GM12878 (cell line): ENCODE data around the gene OPCML. TPM values are rescaled to one million over a fixed set of nuclear protein-coding genes. Genes with fewer than 3 reads are reported as not detected.

Experiments
- ATAC-seq: fragments of 200-7000 bp; cut with Tn5 transposase; 3 replicates; pipeline ENCODE4 v1.9.1; 2020; ENCODE audit warnings: mild to moderate bottlenecking, moderate library complexity
- BruUV-seq: library from RNA; stranded (reverse); fragments of 400-500 nt; replicated peaks from 2 replicates; lab custom pipeline; 2021; lab: Mats Ljungman, UMichigan
- CTCF ChIA-PET: fragments of 300-600 bp; sonication (Branson Sonifier 250); formaldehyde crosslinking; extraction: SDS; loops from one replicate; lab custom pipeline; 2021; ENCODE audit warnings: inconsistent platforms; lab: Yijun Ruan, JAX
- POLR2A ChIA-PET: fragments of 350-600 bp; formaldehyde crosslinking; extraction: SDS; loops from one replicate; lab custom pipeline; 2021; ENCODE audit warnings: inconsistent platforms; lab: Charles Lee
- RAD21 ChIA-PET: fragments of 300-600 bp; sonication (Branson Sonifier 250); formaldehyde crosslinking; loops from one replicate; lab custom pipeline; 2023; ENCODE audit warnings: antibody characterized with exemption; ENCODE audit not compliant: unreplicated experiment; lab: Charles Lee
- SMC1A ChIA-PET: fragments of 300-600 bp; sonication (Branson Sonifier 250); formaldehyde crosslinking; loops from one replicate; lab custom pipeline; 2023; ENCODE audit not compliant: unreplicated experiment, uncharacterized antibody; lab: Charles Lee
- DNase-seq: peaks from one replicate; pipeline ENCODE4 v3.0.0-alpha.2; 2011; ENCODE audit warnings: low read depth, low spot score
- FAIRE-seq: peaks from 3 replicates; lab custom pipeline; 2011; peaks lifted over from hg19 to GRCh38; lab: Jason Lieb, UNC
- H2AFZ ChIP-seq: 2 replicates; pipeline ENCODE4 v1.6.0; 2011; ENCODE audit warnings: low read depth, low read length, control low read depth; ENCODE audit not compliant: control insufficient read depth
- H3K27ac ChIP-seq: 2 replicates; pipeline ENCODE4 v1.5.1; 2011; ENCODE audit warnings: control low read depth; ENCODE audit not compliant: control insufficient read depth, insufficient read depth
- H3K27me3 ChIP-seq, 2 experiments: replicated peaks in 1 of 2; 2 replicates each; pipeline versions ENCODE4 v1.6.0 to v1.6.1; 2011; ENCODE audit warnings: low read length in 1 of 2; ENCODE audit not compliant: control insufficient read depth in 2 of 2, insufficient read depth in 2 of 2
- H3K36me3 ChIP-seq, 2 experiments: 2 replicates each; pipeline ENCODE4 v1.5.1; 2011; ENCODE audit warnings: low read length in 1 of 2; ENCODE audit not compliant: control insufficient read depth in 2 of 2, insufficient read depth in 2 of 2
- H3K4me1 ChIP-seq: 2 replicates; pipeline ENCODE4 v1.6.1; 2011; ENCODE audit warnings: mild to moderate bottlenecking, low read length, moderate library complexity, mixed read lengths; ENCODE audit not compliant: control insufficient read depth, insufficient read depth
- H3K4me2 ChIP-seq: 2 replicates; pipeline ENCODE4 v1.6.0; 2011; ENCODE audit warnings: control low read depth; ENCODE audit not compliant: control insufficient read depth, insufficient read depth
- H3K4me3 ChIP-seq: fragments of 200-600 bp; sonication (generic); 2 replicates; pipeline ENCODE4 v1.5.1; 2016
- H3K79me2 ChIP-seq: 2 replicates; pipeline ENCODE4 v1.6.0; 2011; ENCODE audit warnings: low read length; ENCODE audit not compliant: control insufficient read depth, insufficient read depth
- H3K9ac ChIP-seq: 2 replicates; pipeline ENCODE4 v1.8.0; 2011; ENCODE audit warnings: low read length, control low read depth, mixed read lengths; ENCODE audit not compliant: control insufficient read depth, insufficient read depth
- H3K9me3 ChIP-seq: replicated peaks from 3 replicates; pipeline ENCODE4 v1.5.1; 2011; ENCODE audit warnings: mild to moderate bottlenecking, low read length; ENCODE audit not compliant: control insufficient read depth, insufficient read depth
- H4K20me1 ChIP-seq: 2 replicates; pipeline ENCODE4 v1.6.0; 2011; ENCODE audit not compliant: control insufficient read depth, insufficient read depth
- CBX5 ChIP-seq: sonication (generic); IDR thresholded peaks from 2 replicates; pipeline ENCODE4 v1.6.1; 2016; ENCODE audit warnings: low read depth, moderate library complexity, mild to moderate bottlenecking, inconsistent platforms
- HDGF ChIP-seq: fragments of 450-650 bp; IDR thresholded peaks from 2 replicates; pipeline ENCODE4 v1.6.1; 2016; ENCODE audit warnings: antibody characterized with exemption
- IKZF2 ChIP-seq, 2 experiments: fragments of 450-650 bp; IDR thresholded peaks; 2 replicates each; pipeline ENCODE4 v1.6.1; 2017; ENCODE audit warnings: mild to moderate bottlenecking in 2 of 2, moderate library complexity in 2 of 2
- KDM1A ChIP-seq: fragments of 200-600 bp; sonication (generic); IDR thresholded peaks from 2 replicates; pipeline ENCODE4 v1.6.1; 2016; ENCODE audit warnings: borderline replicate concordance
- MTA2 ChIP-seq: fragments of 450-650 bp; IDR thresholded peaks from 2 replicates; pipeline ENCODE4 v1.6.1; 2016; ENCODE audit warnings: low read depth, mild to moderate bottlenecking, moderate library complexity
- MYB ChIP-seq: fragments of 150-350 bp; IDR thresholded peaks from 2 replicates; pipeline ENCODE4 v1.6.1; 2014; ENCODE audit warnings: mild to moderate bottlenecking, low read depth, low read length, borderline replicate concordance
- PBX3 ChIP-seq: IDR thresholded peaks from 2 replicates; pipeline ENCODE4 v1.6.1; 2011; ENCODE audit warnings: mild to moderate bottlenecking, low read depth, low read length, moderate library complexity; ENCODE audit not compliant: insufficient replicate concordance
- PML ChIP-seq: IDR thresholded peaks from 2 replicates; pipeline ENCODE4 v1.6.1; 2012; ENCODE audit warnings: low read length, inconsistent platforms
- RCOR1 ChIP-seq: conservative IDR thresholded peaks from 2 replicates; pipeline ENCODE4 v1.6.1; 2012; ENCODE audit warnings: low read depth, low read length, improper control_type of control experiment
- SIX5 ChIP-seq: IDR thresholded peaks from 2 replicates; pipeline ENCODE4 v1.6.1; 2011; ENCODE audit warnings: mild to moderate bottlenecking, low read depth, low read length, moderate library complexity; ENCODE audit not compliant: severe bottlenecking
- SMC3 ChIP-seq: IDR thresholded peaks from 2 replicates; pipeline ENCODE4 v1.6.1; 2011; ENCODE audit warnings: low read length, improper control_type of control experiment, borderline replicate concordance
- SP1 ChIP-seq: IDR thresholded peaks from one replicate; pipeline ENCODE4 v1.6.1; 2011; ENCODE audit warnings: low read depth, low read length
- SRF ChIP-seq, 2 experiments: IDR thresholded peaks; 2 replicates each; pipeline ENCODE4 v1.6.1; 2011; ENCODE audit warnings: low read depth in 2 of 2, low read length in 2 of 2, mild to moderate bottlenecking in 1 of 2, moderate library complexity in 1 of 2
- YY1 ChIP-seq: IDR thresholded peaks from 2 replicates; pipeline ENCODE4 v1.6.1; 2011; ENCODE audit warnings: low read depth, mild to moderate bottlenecking, low read length
- ZBTB33 ChIP-seq: fragments of 450-650 bp; IDR thresholded peaks from 2 replicates; pipeline ENCODE4 v1.6.1; 2017; ENCODE audit warnings: mild to moderate bottlenecking
- WGBS: methylation state at CpG from one replicate; pipeline ENCODE4 v1.1.6; 2016; ENCODE audit warnings: low lambda C conversion rate; ENCODE audit not compliant: insufficient replicate concordance, insufficient coverage; ENCODE audit errors: missing lambda C conversion rate; 5-methylcytosine and 5-hydroxymethylcytosine counted together
- in situ Hi-C: fragments of 300-500 bp; cut with MboI; formaldehyde crosslinking; loops from 9 replicates; pipeline ENCODE4 v1.14.3; 2018; ENCODE audit warnings: mixed read lengths
- intact Hi-C: fragments of 100-400 bp; cut with micrococcal nuclease; formaldehyde crosslinking; loops from one replicate; pipeline ENCODE4 v1.14.2; 2022; ENCODE audit not compliant: unreplicated experiment
- polyA plus RNA-seq, 11 experiments: library from polyadenylated mRNA; depleted of rRNA in 4 of 11; unstranded in 6 of 11; stranded (reverse) in 5 of 11; fragments of >200 nt; fragmentation: Nextera tagmentation in 4 of 11; fragmentation: Illumina TruSeq in 1 of 11; extraction: Ambion mirVana in 4 of 11; extraction: Trizol in 1 of 11; gene quantifications; 1 replicate in 1 of 11; 2 replicates in 10 of 11; pipeline versions ENCODE4 v1.2.1 to v1.2.3, GENCODE V29; 2011 to 2016; ENCODE audit warnings: inconsistent platforms in 2 of 11, missing spikeins in 2 of 11, low read depth in 1 of 11
- total RNA-seq, 4 experiments: library from RNA; depleted of rRNA in 3 of 4; stranded (reverse); fragments of >200 nt in 3 of 4; fragmentation: Illumina TruSeq in 1 of 4; extraction: Trizol in 1 of 4; gene quantifications; 2 replicates each; pipeline versions ENCODE4 v1.2.1 to v1.2.3, GENCODE V29; 2013 to 2021
- TF ChIP-seq, protein P1 (sequence below): IDR thresholded peaks from 2 replicates; pipeline ENCODE4 v1.6.1; 2011; ENCODE audit warnings: borderline replicate concordance, low read depth, mild to moderate bottlenecking, moderate library complexity, mixed read lengths, low read length; ENCODE audit not compliant: insufficient read depth; ENCODE audit errors: extremely low read length

Gene OPCML
- total and polyA plus RNA-seq, 10 of the 15 experiments (the other 5 are each of a cell fraction or from before 2014, with no cell fraction given): 0.84 TPM; not detected in 9

GRCh38 chr11:132704781-132705375 lies 827.4 kb downstream of the OPCML start (continued):
- no peak for TF ChIP-seq YY1
- TF ChIP-seq, protein P1, sequence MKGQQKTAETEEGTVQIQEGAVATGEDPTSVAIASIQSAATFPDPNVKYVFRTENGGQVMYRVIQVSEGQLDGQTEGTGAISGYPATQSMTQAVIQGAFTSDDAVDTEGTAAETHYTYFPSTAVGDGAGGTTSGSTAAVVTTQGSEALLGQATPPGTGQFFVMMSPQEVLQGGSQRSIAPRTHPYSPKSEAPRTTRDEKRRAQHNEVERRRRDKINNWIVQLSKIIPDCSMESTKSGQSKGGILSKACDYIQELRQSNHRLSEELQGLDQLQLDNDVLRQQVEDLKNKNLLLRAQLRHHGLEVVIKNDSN: no peak
- TF ChIP-seq PBX3: no peak

- no peak overlapping the region for H2AFZ ChIP-seq
- no peaks in the 10 kb centered on the region for H3K4me1 ChIP-seq
- intact Hi-C loops: no loop called here
- ChIA-PET CTCF (interaction anchor here (1.0 kb wide), 1 partner anchor 8 kb away, joined by 4 read pairs; no protein-coding TSS in a partner anchor), RAD21 (no interaction called here), SMC1A (no interaction called here), POLR2A (no interaction called here)
- no peaks in the 10 kb centered on the region for H3K9me3 ChIP-seq
- in situ Hi-C loops: no loop called here
- no peaks in the 10 kb centered on the region for H4K20me1 ChIP-seq
- H3K36me3 ChIP-seq: no peaks in the 10 kb centered on the region
- WGBS: 0% methylated on average over 1 of the region's 1 CpG
- DNase-seq (no peak), ATAC-seq (no peak), FAIRE-seq (no peak)
- no peak for TF ChIP-seq SIX5
- no peak for TF ChIP-seq PML
- TF ChIP-seq ZBTB33: no peak
- TF ChIP-seq MTA2: no peak
- no peak for TF ChIP-seq CBX5
- no peak for TF ChIP-seq HDGF
- TF ChIP-seq SP1: no peak
- no peak for TF ChIP-seq IKZF2 (IDR thresholded peaks at IDR 0.05)
- TF ChIP-seq SRF (IDR thresholded peaks at IDR 0.05; ENCODE audit: low read depth in 2 of 2, low read length in 2 of 2): no peak
- TF ChIP-seq MYB: no peak
- TF ChIP-seq KDM1A: no peak
- no peak for TF ChIP-seq SMC3
- no peak for TF ChIP-seq RCOR1
- no peak overlapping the region for H3K4me2 ChIP-seq
- no peaks in the 10 kb centered on the region for H3K79me2 ChIP-seq
- no peak overlapping the region for H3K9ac ChIP-seq
- BruUV-seq: no TSS peak
- no peak overlapping the region for H3K27ac ChIP-seq
- no peaks in the 10 kb centered on the region for H3K27me3 ChIP-seq
- H3K4me3 ChIP-seq: no peak overlapping the region
Measured at GRCh38 chr11:132692891-132693290, 839.4 kb downstream of the OPCML start.
